ENCODE data around the gene SNX2.

- no peak for TF ChIP-seq CTCF (IDR thresholded peaks at IDR 0.05)
- TF ChIP-seq ZFX (IDR thresholded peaks at IDR 0.05; ENCODE audit: borderline replicate concordance): no peak
Observed at GRCh38 chr5:122759241-122760070, 15.4 kb upstream of the SNX2 start.
